GM12801 (cell line): ENCODE results near the gene MAD2L2.

ENCODE experiments used
- TF ChIP-seq, protein P1 (sequence below): IDR thresholded peaks from one replicate; pipeline ENCODE4 v1.5.1; 2011; ENCODE audit warnings: control low read depth; ENCODE audit not compliant: insufficient read length; ENCODE audit errors: extremely low read depth

MAD2L2 gene

DNA sequence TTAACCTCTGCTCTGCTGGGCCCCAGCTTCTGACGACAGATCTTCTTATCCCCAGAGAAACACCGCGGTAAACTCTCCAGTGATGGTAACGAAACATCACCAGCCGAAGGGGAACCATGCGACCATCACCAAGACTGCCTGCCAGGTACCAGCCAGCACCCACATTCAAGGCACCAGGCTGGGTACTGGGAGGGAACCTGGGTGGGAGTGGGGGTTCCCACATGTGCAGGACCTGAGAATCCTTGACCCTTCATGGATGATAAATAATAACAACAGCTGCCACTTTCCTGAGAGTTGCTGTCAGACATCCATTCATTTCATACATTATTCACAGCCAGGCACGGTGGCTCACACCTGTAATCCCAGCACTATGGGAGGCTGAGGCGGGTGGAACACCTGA lies 31.3 kb upstream of the MAD2L2 start:
- TF ChIP-seq, protein P1, sequence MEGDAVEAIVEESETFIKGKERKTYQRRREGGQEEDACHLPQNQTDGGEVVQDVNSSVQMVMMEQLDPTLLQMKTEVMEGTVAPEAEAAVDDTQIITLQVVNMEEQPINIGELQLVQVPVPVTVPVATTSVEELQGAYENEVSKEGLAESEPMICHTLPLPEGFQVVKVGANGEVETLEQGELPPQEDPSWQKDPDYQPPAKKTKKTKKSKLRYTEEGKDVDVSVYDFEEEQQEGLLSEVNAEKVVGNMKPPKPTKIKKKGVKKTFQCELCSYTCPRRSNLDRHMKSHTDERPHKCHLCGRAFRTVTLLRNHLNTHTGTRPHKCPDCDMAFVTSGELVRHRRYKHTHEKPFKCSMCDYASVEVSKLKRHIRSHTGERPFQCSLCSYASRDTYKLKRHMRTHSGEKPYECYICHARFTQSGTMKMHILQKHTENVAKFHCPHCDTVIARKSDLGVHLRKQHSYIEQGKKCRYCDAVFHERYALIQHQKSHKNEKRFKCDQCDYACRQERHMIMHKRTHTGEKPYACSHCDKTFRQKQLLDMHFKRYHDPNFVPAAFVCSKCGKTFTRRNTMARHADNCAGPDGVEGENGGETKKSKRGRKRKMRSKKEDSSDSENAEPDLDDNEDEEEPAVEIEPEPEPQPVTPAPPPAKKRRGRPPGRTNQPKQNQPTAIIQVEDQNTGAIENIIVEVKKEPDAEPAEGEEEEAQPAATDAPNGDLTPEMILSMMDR = no peak

DNA sequence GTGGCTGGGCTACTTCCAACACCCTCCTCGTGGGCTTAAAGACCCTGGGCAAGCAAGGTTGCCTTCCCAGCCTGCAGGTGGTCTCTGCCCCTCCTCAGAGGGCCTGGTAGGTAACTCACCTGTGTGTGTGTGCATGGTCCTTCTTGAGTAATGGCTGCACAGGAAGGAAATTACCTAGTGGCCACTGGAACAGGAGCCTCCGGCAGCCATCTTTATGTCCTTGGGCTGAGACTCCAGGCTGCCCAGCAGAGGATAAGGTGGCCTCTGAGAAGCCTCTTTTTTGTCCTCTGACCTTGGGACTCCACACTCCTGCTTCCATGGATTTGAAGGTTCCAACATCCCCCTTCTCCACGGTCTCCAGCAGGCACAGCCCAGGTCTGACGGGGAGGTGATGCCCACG lies 30.5 kb upstream of the MAD2L2 start:
- TF ChIP-seq, protein P1 = no peak

DNA sequence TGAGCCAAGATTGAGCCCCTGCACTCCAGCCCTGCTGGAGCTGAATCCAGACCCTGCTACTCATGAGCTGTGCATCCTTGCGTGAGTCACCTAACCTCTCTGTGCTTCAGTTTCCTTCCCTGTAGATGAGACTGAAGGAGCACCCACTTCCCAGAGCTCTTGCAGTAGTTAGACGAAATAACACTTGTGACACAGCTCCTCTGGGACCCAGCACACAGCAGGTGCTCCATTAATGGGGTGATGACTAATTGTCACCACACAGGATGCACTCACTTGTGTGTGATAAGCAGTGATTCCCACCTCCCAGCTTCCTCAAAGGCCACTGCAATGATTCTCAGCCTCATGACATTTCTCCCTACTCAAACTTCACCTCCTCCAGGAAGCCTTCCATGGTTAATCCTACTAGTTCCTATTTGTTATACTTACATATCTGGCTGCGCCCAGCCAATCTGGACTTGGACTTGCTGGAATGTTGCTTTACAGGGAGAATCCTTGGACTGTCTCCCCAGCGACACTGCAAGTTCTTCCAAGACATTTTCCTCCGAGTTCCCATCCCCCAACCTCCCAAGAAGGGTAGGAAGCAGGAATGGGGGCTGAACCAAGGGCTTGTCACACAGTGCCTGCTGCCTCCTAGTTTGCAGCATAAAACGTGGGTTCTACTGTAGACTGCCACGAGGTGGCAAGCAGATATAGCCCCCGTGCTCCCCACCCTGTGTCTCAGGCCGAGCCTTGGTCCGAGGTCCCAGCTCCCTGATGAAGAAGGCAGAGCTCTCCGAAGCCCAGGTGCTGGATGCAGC lies 27.8 kb upstream of the MAD2L2 start:
- TF ChIP-seq, protein P1 = no peak

DNA sequence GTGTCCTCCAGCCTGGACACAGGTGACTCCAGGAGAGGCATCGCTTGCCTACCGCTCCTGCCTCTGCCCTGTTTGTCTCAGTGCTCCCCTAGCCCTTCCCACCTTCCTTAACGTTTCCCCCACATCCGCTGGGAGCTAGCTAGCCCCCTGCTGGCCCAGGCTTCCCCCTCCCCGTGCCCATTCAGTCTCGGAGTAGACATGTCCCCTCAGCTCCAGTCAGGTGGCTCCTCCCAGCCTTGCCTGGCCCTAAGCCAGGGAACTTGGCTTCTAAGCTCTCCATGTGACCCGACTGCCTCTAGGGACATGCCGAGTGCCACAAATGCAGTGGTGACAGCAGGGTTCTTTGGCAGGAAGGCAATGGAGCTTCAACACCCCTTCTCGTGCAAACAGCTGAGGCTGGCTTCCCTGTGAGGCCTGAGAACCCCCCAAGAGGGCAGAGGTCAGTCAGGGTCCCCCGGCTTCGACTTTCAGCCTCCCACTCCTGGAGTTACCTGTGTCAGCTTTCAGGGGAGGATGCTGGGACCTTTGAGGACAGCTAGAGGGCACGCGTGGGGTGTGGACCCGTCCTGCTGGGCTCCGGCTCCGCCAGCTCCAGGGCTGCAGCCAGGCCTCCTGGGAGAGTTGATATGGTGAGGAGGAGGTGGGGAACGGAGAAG lies 26.8 kb upstream of the MAD2L2 start:
- TF ChIP-seq, protein P1 = no peak

DNA sequence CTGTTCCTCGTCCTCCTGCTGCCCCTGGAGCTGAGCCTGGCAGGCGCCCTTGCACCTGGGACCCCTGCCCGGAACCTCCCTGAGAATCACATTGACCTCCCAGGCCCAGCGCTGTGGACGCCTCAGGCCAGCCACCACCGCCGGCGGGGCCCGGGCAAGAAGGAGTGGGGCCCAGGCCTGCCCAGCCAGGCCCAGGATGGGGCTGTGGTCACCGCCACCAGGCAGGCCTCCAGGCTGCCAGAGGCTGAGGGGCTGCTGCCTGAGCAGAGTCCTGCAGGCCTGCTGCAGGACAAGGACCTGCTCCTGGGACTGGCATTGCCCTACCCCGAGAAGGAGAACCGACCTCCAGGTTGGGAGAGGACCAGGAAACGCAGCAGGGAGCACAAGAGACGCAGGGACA lies 25.3 kb upstream of the MAD2L2 start:
- TF ChIP-seq, protein P1 = no peak

DNA sequence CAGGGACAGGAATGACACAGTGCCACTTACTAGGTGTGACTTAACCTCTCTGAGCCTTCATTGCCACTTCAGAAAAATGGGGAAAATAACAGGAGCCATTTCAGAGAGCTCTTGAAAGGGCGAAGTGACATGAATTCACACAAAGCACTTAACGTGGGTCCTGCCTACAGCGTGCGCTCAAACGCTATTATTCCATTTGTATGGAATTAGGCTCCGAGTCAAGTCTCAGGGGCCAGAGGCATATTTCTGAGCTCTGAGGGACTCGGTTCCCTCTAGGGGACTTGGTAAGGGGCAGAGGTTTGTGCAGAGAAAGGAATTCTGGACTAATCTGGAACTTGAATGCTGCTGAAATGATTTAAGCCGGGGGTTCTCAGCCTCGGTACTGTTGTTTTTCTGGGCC lies 24.6 kb upstream of the MAD2L2 start:
- TF ChIP-seq, protein P1 = no peak

DNA sequence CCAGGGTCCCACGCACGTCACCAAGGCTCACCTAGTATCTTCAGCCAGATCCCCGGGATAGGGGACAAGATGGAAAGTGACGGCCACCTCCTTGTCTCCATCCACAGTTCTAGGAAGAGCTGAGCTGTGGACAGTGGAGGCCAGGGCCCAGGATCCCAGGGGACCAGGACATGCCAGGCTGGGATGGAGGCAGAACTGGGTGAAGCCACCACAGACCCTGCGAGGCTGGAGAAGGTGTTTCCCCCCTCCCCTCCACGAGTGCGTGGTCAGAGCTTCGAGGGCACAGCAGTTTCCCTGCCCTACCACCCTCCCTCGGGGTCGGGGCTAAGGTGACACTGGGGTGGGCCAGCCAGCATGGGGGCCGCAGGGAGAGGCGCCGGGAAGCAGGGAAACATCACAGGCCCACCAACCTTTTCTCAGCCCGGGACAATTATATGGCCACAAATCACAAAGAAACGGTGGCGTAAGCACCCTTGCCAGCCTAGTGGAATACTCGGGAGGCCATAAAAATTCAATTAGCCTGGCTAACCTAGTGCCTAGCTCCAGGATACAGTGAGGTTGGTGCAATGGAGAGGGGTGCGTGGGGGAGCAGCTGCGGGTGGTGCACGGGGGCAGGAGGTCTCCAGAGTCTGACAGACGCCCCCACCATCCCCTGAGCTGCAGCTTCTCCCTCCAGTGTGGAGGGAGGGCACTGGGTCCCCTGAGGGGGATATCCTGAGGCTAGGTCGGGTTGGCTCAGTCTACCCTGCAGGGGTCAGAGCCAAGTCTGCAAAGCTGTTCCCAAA lies 23.9 kb upstream of the MAD2L2 start:
- TF ChIP-seq, protein P1 = no peak
